Cardiac muscle cell (in vitro differentiated cells and primary cell): ENCODE data around the gene ERRFI1. TPM values are rescaled to one million over a fixed set of nuclear protein-coding genes. Genes with fewer than 3 reads are reported as not detected.
A peak's percentile ranks its signal among the peaks of the same experiment; 100 is the strongest.

Experiments used
- DNase-seq, 2 donors: peaks; one replicate each; pipeline versions ENCODE4 v3.0.0 to v3.0.0-alpha.2; 2010 to 2017; ENCODE audit warnings: low read depth in 1 of 2, low spot score in 1 of 2
- H3K27ac ChIP-seq: fragments of 200-600 bp; sonication (generic); 2 replicates; pipeline ENCODE4 v1.5.1; 2016
- H3K27me3 ChIP-seq: fragments of 200-600 bp; sonication (generic); 2 replicates; pipeline ENCODE4 v1.6.0; 2016; ENCODE audit warnings: control low read depth
- H3K36me3 ChIP-seq: fragments of 200-600 bp; sonication (generic); 2 replicates; pipeline ENCODE4 v1.5.1; 2016; ENCODE audit warnings: control low read depth
- H3K4me1 ChIP-seq: fragments of 200-600 bp; sonication (generic); 2 replicates; pipeline ENCODE4 v1.8.1; 2017; ENCODE audit warnings: low read depth, mild to moderate bottlenecking, mixed run types
- H3K4me3 ChIP-seq: fragments of 200-600 bp; sonication (generic); 2 replicates; pipeline ENCODE4 v1.5.1; 2016; ENCODE audit warnings: mild to moderate bottlenecking
- H3K9me3 ChIP-seq: fragments of 200-600 bp; sonication (generic); 2 replicates; pipeline ENCODE4 v1.5.1; 2017; ENCODE audit warnings: low read depth, mild to moderate bottlenecking, control low read depth
- polyA plus RNA-seq: library from polyadenylated mRNA; unstranded; fragments of >200 nt; fragmentation: Nextera tagmentation; extraction: Ambion mirVana; gene quantifications from 2 replicates; pipeline ENCODE4 v1.2.1, GENCODE V29; 2016
- total RNA-seq: library from RNA; depleted of rRNA; stranded (reverse); fragments of >200 nt; gene quantifications from 2 replicates; pipeline ENCODE4 v1.2.3, GENCODE V29; 2016
- TF ChIP-seq, protein P1 (sequence below): IDR thresholded peaks from 2 replicates; pipeline ENCODE4 v1.5.1; 2012; ENCODE audit warnings: low read depth, mild to moderate bottlenecking, low read length

Gene ERRFI1
- total and polyA plus RNA-seq, 2 experiments from 2014 or later = 8.3 to 9.7 TPM

DNA sequence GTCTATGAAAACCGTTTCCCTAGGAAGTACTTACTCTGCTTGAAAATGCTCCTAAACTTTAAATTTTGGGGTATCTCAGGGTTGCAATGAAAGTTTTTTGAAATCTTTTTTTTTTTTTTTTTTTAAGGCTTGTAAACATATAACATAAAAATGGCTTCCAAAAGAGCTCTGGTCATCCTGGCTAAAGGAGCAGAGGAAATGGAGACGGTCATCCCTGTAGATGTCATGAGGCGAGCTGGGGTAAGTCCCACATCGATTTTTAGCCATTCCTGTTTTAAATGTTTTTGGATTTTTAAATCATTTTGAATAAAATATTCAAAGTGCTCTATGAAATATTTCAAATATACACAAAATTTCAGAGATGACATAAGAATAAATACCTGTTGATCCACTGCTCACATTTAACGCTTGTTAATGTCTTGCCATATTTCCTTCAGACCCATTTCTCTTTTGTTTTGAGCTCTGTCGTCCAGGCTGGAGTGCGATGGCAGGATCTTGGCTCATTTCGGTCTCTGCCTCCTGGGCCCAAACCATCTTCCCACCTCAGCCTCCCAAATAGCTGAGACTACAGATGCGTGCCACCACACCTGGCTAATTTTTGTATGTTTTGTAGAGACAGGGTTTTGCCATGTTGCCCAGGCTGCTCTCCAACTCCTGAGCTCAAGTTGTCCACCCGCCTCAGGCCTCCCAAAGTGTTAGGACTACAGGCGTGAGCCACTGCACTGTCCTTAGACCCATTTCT lies 63.3 kb downstream of the ERRFI1 start:
- Histone ChIP-seq H3K27me3 (no peaks in the 10 kb centered on the region), H3K27ac (peak overlapping the region; percentile 83), H3K9me3 (no peaks in the 10 kb centered on the region), H3K4me3 (peak overlapping the region; percentile 80), H3K4me1 (peaks cover 9% of the 10 kb centered on the region), H3K36me3 (peaks cover 32% of the 10 kb centered on the region)
- DNase-seq = no peak
- TF ChIP-seq, protein P1, sequence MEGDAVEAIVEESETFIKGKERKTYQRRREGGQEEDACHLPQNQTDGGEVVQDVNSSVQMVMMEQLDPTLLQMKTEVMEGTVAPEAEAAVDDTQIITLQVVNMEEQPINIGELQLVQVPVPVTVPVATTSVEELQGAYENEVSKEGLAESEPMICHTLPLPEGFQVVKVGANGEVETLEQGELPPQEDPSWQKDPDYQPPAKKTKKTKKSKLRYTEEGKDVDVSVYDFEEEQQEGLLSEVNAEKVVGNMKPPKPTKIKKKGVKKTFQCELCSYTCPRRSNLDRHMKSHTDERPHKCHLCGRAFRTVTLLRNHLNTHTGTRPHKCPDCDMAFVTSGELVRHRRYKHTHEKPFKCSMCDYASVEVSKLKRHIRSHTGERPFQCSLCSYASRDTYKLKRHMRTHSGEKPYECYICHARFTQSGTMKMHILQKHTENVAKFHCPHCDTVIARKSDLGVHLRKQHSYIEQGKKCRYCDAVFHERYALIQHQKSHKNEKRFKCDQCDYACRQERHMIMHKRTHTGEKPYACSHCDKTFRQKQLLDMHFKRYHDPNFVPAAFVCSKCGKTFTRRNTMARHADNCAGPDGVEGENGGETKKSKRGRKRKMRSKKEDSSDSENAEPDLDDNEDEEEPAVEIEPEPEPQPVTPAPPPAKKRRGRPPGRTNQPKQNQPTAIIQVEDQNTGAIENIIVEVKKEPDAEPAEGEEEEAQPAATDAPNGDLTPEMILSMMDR = no peak

DNA sequence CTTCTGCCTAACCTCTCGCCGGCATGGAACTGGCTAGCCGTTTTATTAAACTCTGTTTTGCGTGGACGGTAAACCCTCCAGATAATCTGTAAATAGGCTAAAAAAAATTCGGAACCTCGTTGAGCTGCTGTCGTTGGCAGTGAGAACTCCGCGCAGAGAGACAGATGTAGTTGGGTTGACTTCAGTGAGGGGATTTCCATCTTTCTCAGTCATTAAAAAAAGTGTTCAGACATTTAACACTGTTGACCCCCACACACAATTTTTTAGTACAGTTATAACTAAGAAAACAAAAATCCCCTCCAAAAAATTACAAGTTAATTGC lies 64.1 kb downstream of the ERRFI1 start:
- H3K4me1 ChIP-seq = peaks cover 9% of the 10 kb centered on the region
- H3K4me3 ChIP-seq = peak overlapping the region; percentile 80
- TF ChIP-seq, protein P1 = no peak
- DNase-seq = no peak
- H3K9me3 ChIP-seq = no peaks in the 10 kb centered on the region
- no peaks in the 10 kb centered on the region for H3K27me3 ChIP-seq
- H3K27ac ChIP-seq = peak overlapping the region; percentile 83
- H3K36me3 ChIP-seq = peaks cover 27% of the 10 kb centered on the region

Other genes with a start within 250 kb of the ERRFI1 start
- gene PER3, start 242.0 kb downstream of the ERRFI1 start, total RNA-seq = 1.9 and 13.2 TPM in 2 replicates
- gene PER3, start 242.0 kb downstream of the ERRFI1 start, polyA plus RNA-seq = 2.9 and 12.9 TPM in 2 replicates
- gene UTS2, start 173.2 kb downstream of the ERRFI1 start, total RNA-seq = not detected in 2 replicates
- not detected in 2 replicates for gene UTS2, start 173.2 kb downstream of the ERRFI1 start, polyA plus RNA-seq
- gene TNFRSF9, start 85.5 kb downstream of the ERRFI1 start, total RNA-seq = 0.14 TPM in 1 of 2 replicates, not detected in the other
- 0.52 TPM in 1 of 2 replicates, not detected in the other for gene TNFRSF9, start 85.5 kb downstream of the ERRFI1 start, polyA plus RNA-seq
- 199 and 241 TPM in 2 replicates for gene PARK7, start 64.6 kb downstream of the ERRFI1 start, total RNA-seq
- gene PARK7, start 64.6 kb downstream of the ERRFI1 start, polyA plus RNA-seq = 494 and 603 TPM in 2 replicates